Epithelial cell of esophagus (primary cell): Measurements from ENCODE around the gene RGS19.

ENCODE experiments used
- DNase-seq: peaks from one replicate; pipeline ENCODE4 v3.0.0; 2010; ENCODE audit warnings: low read depth
- H3K4me3 ChIP-seq: 2 replicates; pipeline ENCODE4 v1.5.1; 2011; ENCODE audit warnings: mild to moderate bottlenecking, low read length, control low read depth
- TF ChIP-seq, protein P1 (sequence below): IDR thresholded peaks from 2 replicates; pipeline ENCODE4 v1.5.1; 2011; ENCODE audit warnings: low read depth, mild to moderate bottlenecking, low read length, control low read depth, inconsistent platforms; ENCODE audit not compliant: insufficient read depth; ENCODE audit errors: missing control alignments

RGS19 gene

DNA sequence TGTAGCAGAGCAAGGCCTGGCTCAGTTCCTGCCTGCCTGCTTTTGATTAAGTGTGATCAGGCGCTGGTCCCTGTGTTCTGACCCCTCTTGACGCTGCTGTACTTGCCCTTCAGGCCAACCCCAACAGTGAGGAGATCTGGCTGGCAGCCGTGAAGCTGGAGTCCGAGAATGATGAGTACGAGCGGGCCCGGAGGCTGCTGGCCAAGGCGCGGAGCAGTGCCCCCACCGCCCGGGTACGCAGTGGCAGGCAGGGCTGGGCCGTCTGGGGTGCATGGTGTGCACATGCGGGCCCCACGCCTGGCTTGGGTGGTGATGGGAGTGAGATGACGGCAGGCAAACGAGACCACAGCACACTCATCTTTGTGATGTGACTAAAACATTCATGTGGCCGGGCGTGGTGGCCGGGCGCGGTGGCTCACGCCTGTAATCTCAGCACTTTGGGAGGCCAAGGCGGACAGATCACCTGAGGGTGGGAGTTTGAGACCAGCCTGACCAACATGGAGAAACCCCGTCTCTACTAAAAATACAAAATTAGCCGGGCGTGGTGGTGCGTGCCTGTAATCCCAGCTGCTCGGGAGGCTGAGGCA lies 53.4 kb downstream of the RGS19 start:
- TF ChIP-seq, protein P1, sequence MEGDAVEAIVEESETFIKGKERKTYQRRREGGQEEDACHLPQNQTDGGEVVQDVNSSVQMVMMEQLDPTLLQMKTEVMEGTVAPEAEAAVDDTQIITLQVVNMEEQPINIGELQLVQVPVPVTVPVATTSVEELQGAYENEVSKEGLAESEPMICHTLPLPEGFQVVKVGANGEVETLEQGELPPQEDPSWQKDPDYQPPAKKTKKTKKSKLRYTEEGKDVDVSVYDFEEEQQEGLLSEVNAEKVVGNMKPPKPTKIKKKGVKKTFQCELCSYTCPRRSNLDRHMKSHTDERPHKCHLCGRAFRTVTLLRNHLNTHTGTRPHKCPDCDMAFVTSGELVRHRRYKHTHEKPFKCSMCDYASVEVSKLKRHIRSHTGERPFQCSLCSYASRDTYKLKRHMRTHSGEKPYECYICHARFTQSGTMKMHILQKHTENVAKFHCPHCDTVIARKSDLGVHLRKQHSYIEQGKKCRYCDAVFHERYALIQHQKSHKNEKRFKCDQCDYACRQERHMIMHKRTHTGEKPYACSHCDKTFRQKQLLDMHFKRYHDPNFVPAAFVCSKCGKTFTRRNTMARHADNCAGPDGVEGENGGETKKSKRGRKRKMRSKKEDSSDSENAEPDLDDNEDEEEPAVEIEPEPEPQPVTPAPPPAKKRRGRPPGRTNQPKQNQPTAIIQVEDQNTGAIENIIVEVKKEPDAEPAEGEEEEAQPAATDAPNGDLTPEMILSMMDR: no peak
- DNase-seq: no peak

DNA sequence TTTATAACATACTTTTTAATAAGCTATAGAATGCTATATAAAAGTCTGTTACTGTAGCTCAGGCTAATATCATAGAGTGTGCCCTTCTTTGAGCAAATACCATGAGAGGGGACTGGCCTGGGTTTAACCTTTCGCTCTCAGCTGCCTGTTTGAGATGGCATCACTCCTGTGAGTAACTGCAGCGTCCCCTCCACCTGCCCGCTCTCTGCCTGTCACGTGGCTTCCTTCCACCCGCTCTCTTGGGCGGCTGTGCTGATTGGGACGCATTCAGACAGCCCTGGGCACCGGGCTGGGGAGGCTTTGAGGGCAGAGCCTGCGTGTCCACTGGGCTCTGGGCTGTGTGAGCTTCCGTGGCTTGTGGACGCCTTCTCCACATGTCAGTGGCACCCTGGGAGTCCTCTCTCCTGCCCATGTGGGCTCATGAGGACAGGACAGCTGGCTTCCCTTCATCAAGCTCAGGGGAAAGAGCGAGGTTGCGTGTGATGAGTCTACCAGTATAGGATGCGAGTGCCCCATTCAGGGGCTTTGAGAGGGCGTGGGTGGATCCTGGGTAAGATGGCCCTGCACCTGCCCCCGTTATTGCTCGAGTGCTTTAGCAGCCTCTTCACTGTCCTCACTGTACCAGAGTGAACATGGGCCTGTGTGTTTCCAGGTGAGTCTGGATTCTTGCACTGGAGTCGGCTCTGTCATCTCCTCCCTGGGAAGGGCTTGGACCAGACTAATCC lies 54.1 kb downstream of the RGS19 start:
- H3K4me3 ChIP-seq: no peak overlapping the region
- TF ChIP-seq, protein P1: no peak
- DNase-seq: no peak

More for the DNA sequence above, 53.4 kb downstream of the RGS19 start:
- no peak overlapping the region for H3K4me3 ChIP-seq

DNA sequence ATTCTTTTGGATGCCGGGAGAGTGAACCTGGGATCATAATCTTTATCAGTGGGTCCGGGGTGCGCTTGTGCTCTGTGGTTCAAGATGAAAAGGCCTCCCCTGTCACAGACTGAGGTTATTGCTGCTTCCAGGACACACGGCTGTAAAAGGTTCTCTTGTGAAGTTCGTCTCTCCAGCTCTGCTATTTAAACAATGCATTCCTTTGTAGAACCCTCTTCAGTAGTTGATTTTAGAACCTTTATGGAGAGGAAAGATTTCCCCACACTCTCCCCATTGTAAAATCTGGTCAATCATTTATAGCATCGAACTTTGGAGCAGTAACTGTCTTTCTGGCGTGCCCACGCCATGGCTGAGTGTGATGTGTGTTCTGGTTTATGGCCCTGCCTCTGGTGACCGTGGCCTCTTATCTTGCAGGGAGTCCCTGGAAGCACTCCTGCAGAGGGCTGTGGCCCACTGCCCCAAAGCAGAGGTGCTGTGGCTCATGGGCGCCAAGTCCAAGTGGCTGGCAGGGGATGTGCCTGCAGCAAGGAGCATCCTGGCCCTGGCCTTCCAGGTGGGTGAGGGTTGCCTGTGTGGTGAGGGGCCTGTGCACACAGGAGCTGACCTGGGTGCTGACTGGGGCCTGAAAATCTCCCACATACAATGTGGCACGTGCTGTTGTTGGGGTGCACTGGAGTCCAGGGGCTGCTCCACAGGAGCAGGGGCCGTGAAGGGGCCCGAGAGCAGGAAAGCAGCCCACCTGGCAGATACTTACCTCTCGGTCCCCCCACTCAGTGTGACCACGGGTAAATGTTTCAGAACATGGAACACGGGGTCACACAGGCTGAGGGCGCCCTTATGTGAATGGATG lies 55.0 kb downstream of the RGS19 start:
- no peak overlapping the region for H3K4me3 ChIP-seq
- no peak for DNase-seq
- TF ChIP-seq, protein P1: no peak

DNA sequence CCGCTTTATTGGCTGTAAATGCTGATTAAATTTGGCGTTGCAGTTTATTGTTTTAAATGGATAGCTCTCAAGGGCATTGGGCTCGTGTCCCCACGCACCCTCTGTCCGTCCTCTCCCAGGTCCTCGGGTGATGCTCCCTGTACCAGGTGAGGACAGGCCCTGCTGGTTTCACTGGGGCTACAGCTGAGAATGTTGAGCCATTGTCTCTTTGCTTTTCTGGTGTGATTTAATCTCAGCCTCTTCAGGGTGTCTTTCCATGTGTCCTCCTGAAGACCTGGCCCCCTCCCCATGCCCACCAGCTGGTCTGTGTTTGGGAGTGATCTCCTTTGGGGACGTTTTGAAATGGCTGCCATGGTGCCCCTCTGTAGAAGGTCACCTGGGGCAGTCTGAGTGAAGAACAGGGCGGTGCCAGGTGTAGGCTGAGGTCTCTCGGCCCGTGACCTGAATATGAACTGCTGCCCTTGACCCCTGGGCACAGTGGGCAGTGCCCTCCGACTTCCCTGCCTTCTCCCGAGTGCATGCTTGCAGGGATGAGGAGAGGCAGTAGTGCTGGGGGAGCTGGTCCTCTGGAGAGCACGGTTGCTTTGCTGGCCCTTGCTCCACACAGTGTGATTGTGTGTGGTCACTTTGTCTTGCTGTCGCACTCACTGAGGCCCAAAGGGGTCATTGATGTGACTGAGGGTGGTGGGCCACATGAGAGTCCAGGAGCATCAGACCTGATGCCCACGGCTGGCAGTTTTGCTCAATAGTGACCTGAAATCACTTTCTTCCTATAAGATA lies 55.8 kb downstream of the RGS19 start:
- DNase-seq: no peak
- no peak overlapping the region for H3K4me3 ChIP-seq
- TF ChIP-seq, protein P1: no peak
